ENCODE measurements around the gene MYCBP2. TPM values are rescaled to one million over a fixed set of nuclear protein-coding genes. Genes with fewer than 3 reads are reported as not detected.

MYCBP2 gene
- total RNA-seq, 4 donors from 2014 or later = 115 to 165 (median 131) TPM

DNA sequence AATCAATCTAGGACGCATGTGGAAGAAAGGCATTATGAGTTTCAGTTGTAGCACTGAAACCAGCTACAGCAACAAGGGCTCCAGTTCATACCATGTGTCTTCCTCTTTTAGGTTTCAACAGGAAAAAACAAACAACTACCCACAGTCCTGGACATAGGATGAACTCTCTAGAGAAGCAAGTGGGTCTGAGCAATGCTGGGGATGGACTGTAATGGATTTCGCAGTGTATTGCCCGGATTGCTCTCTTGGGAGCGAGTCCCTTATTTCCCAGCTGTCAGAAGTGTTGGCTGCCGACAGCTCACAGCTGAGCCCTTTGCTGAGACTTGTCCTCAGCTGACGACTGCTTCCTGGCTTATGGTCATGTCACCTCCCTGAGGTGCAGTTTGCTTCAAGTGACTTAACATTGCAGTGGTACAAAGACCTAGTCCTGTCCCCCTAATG, 12.1 kb upstream of the MYCBP2 start:
- Histone ChIP-seq H3K36me3 (no peaks in the 10 kb centered on the region), H3K4me3 (replicated peaks in 1 of 3) (no peak overlapping the region), H3K27ac (no peak overlapping the region), H3K9me3 (no peaks in the 10 kb centered on the region), H3K4me1 (no peaks in the 10 kb centered on the region), H3K27me3 (no peaks in the 10 kb centered on the region)
- 70 to 84% methylated on average over 6 of the region's 6 CpGs for WGBS, 2 donors
- no peak for DNase-seq
- TF ChIP-seq POLR2A (IDR thresholded peaks at IDR 0.05) = no peak
- TF ChIP-seq, protein P1, sequence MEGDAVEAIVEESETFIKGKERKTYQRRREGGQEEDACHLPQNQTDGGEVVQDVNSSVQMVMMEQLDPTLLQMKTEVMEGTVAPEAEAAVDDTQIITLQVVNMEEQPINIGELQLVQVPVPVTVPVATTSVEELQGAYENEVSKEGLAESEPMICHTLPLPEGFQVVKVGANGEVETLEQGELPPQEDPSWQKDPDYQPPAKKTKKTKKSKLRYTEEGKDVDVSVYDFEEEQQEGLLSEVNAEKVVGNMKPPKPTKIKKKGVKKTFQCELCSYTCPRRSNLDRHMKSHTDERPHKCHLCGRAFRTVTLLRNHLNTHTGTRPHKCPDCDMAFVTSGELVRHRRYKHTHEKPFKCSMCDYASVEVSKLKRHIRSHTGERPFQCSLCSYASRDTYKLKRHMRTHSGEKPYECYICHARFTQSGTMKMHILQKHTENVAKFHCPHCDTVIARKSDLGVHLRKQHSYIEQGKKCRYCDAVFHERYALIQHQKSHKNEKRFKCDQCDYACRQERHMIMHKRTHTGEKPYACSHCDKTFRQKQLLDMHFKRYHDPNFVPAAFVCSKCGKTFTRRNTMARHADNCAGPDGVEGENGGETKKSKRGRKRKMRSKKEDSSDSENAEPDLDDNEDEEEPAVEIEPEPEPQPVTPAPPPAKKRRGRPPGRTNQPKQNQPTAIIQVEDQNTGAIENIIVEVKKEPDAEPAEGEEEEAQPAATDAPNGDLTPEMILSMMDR (IDR thresholded peaks at IDR 0.05) = no peak
- intact Hi-C loops (cut with DNase I) = loop anchor here (10.0 kb wide), 1 partner anchor 136 kb away; no protein-coding TSS in a partner anchor

DNA sequence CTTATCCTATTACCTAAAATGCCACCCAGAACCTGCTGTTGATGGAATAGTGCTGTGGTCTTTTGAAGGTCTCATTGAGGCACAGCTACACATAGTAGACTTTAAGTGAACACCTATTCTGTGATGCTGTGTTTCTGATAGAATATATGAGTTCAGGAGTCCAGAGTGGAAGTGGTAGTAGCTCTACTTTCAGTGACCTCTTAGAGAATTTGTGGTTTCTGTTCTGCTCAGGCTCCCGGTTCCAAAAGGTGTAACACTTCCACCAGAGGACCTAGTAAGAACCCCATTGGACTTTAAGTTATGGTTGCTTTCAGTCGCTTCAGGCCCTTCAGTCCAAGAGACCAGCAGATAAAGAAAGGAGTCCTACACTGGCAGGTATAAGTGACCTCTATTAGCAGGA, 11.4 kb upstream of the MYCBP2 start:
- DNase-seq = no peak

DNA sequence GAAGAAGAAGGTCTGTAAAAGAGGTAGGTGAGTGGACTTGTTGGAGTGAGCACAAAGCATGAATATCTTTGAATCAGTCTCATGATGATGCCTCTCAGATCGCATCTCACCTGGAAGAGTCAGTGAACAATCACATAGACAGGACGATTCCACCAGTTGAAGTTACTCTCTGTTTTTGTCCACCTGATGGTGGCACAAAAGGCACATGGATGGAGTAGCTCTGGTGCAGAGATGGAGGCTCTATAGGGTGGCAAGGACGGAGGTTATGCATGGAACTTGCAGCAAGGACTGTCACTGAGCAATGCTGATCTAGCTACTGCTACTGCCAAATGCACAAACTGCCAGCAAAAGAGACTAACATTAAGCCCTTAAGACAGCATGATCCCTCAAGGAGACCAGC, 10.3 kb upstream of the MYCBP2 start:
- 76 to 78% methylated on average over 3 of the region's 3 CpGs for WGBS, 2 donors
- Histone ChIP-seq H3K9me3 (no peaks in the 10 kb centered on the region), H3K4me1 (no peaks in the 10 kb centered on the region), H3K27me3 (no peaks in the 10 kb centered on the region), H3K4me3 (replicated peaks in 1 of 3) (no peak overlapping the region), H3K36me3 (no peaks in the 10 kb centered on the region), H3K27ac (no peak overlapping the region)
- DNase-seq = no peak
- TF ChIP-seq, protein P1 (IDR thresholded peaks at IDR 0.05) = no peak
- no peak for TF ChIP-seq POLR2A (IDR thresholded peaks at IDR 0.05)
- intact Hi-C loops (cut with DNase I) = loop anchor here (10.0 kb wide), 1 partner anchor 138 kb away; no protein-coding TSS in a partner anchor

More for the DNA sequence above, 11.4 kb upstream of the MYCBP2 start:
- no peaks in the 10 kb centered on the region for H3K27me3 ChIP-seq
- H3K4me3 ChIP-seq (replicated peaks in 1 of 3) = no peak overlapping the region
- no peaks in the 10 kb centered on the region for H3K4me1 ChIP-seq
- H3K27ac ChIP-seq = no peak overlapping the region
- TF ChIP-seq POLR2A (IDR thresholded peaks at IDR 0.05) = no peak
- TF ChIP-seq, protein P1 (IDR thresholded peaks at IDR 0.05) = no peak
- WGBS, 2 donors = 84 to 97% methylated on average over 2 of the region's 2 CpGs
- no peaks in the 10 kb centered on the region for H3K9me3 ChIP-seq
- intact Hi-C loops (cut with DNase I) = loop anchor here (10.0 kb wide), 1 partner anchor 136 kb away; no protein-coding TSS in a partner anchor
- H3K36me3 ChIP-seq = no peaks in the 10 kb centered on the region

DNA sequence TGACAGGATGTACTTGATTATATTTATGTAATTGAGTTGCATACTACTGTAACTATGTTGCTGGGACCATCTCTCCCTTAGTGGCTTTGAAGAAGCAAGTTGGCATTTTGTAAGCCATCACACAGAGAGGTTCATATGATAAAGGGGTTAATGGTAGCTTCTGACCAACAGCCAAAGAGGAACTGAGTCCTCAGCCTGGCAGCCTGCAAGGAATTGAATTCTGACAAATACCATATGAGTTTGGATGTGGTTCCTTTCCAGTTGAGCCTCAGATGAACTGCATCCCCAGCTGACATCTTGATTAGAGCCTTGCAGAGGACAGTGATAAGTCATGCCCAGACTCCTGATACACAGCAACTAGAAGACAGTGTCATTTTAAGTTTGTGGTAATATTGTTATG, 8.6 kb upstream of the MYCBP2 start:
- Histone ChIP-seq H3K36me3 (no peaks in the 10 kb centered on the region), H3K9me3 (no peaks in the 10 kb centered on the region), H3K4me1 (no peaks in the 10 kb centered on the region), H3K27me3 (no peaks in the 10 kb centered on the region), H3K27ac (no peak overlapping the region), H3K4me3 (replicated peaks in 1 of 3) (no peak overlapping the region)
- DNase-seq = no peak
- TF ChIP-seq POLR2A (IDR thresholded peaks at IDR 0.05) = no peak
- TF ChIP-seq, protein P1 (IDR thresholded peaks at IDR 0.05) = no peak
- intact Hi-C loops (cut with DNase I) = loop anchor here (10.0 kb wide), 1 partner anchor 139 kb away; no protein-coding TSS in a partner anchor

DNA sequence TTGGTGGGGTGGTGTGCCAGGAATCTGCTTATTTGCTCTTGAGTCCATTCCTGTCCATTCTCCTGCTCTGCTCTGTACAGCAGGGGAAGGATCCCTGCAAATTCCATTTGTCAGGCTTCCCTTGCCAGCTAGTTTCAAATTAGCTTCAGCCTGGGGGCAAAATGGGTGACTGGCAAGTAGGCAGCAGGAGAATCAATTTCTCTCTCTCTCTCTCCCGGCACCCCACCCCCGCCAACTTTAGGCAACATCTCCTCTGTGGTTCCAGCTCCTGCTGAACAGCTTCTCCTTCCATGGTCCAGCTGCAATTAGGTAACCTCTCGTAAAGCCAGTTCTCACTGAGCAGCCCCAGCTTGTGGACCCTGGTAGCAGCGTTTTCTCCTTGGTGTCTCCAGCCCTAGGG, 6.7 kb upstream of the MYCBP2 start:
- intact Hi-C loops (cut with DNase I) = loop anchor here (10.0 kb wide), 1 partner anchor 141 kb away; no protein-coding TSS in a partner anchor
- H3K4me1 ChIP-seq = peaks cover 3% of the 10 kb centered on the region in 2 donors

More for the DNA sequence above, 6.7 kb upstream of the MYCBP2 start:
- no peak for TF ChIP-seq POLR2A (IDR thresholded peaks at IDR 0.05)
- TF ChIP-seq, protein P1 (IDR thresholded peaks at IDR 0.05) = no peak
- Histone ChIP-seq H3K27ac (no peak overlapping the region), H3K9me3 (no peaks in the 10 kb centered on the region), H3K27me3 (no peaks in the 10 kb centered on the region), H3K36me3 (no peaks in the 10 kb centered on the region), H3K4me3 (replicated peaks in 1 of 3) (no peak overlapping the region)
- DNase-seq = no peak
- 77 to 80% methylated on average over 4 of the region's 4 CpGs for WGBS, 2 donors
